ENCODE results near the gene TNRC6C. TPM values are rescaled to one million over a fixed set of nuclear protein-coding genes. Genes with fewer than 3 reads are reported as not detected.
"Not testable (repeated sequence)": the region's sequence is repeated elsewhere in the genome, so short reads cannot be mapped to it uniquely, and the experiment has no call there.

The TNRC6C gene
- total RNA-seq, 6 experiments from 2014 or later: 6.3 to 9.0 (median 7.5) TPM

- Mint-ChIP-seq H3K27ac (no peak overlapping the region), H3K36me3 (ENCODE audit: low read depth) (no peaks in the 10 kb centered on the region), H3K9me3 (no peaks in the 10 kb centered on the region), H3K4me1 (ENCODE audit: low read depth) (no peaks in the 10 kb centered on the region), H3K27me3 (ENCODE audit: insufficient read depth) (peaks cover 13% of the 10 kb centered on the region), H3K4me3 (no peak overlapping the region)
- no peak for DNase-seq
- no peak for TF ChIP-seq CTCF (IDR thresholded peaks at IDR 0.05)
Measured at GRCh38 chr17:78138204-78139060, 179.9 kb downstream of the TNRC6C start.

- H3K4me3 Mint-ChIP-seq; H3K36me3 Mint-ChIP-seq (ENCODE audit: low read depth); H3K9me3 Mint-ChIP-seq: not testable (repeated sequence)
Measured at GRCh38 chr17:78139861-78140168, 181.3 kb downstream of the TNRC6C start.

DNA sequence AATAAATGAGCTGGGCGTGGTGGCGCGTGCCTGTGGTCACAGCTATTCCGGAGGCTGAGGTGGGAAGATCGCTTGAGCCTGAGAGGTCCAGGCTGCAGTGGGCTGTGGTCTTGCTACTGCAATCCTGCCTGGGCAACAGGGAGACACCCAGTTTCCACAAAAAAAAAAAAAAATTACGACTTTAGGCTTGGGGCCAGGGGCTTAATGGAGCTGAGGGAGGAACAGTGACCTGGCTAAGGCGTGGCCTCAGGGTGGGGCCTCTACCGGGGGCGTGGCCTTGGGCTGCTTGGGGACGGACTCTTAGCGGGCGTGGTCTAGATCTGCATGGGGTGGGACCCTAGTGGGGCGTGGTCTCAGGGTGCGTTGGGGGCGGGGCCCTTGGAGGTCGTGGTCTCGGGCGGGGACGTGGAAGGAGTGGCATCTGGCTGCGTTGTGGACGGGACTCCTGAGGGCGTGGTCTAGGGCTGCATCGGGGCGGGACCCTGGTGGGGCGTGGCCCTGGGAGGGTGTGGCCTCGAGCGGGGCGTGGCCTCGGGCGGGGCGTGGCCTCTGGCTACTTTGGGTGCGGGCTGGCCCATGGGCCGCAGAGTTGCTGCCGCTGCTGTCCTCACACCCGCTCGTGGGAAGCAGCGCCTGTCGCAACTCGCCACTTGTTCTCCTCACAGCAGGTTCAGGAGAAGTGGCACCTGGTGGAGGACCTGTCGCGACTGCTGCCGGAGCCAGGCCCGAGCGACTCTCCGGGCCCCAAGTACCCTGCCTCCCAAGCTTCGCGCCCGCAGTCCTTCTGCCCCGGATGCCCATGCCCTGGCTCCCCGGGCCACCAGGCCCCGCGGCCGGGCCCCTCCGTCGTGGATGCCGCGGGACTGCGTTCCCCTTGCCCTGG is 181.9 kb downstream of the TNRC6C start:
- no peak overlapping the region for H3K4me3 Mint-ChIP-seq
- TF ChIP-seq CTCF (IDR thresholded peaks at IDR 0.05): no peak
- H3K4me1 Mint-ChIP-seq (ENCODE audit: low read depth): peaks cover 9% of the 10 kb centered on the region
- H3K27me3 Mint-ChIP-seq (ENCODE audit: insufficient read depth): peaks cover 5% of the 10 kb centered on the region
- H3K36me3 Mint-ChIP-seq (ENCODE audit: low read depth): no peaks in the 10 kb centered on the region
- H3K9me3 Mint-ChIP-seq: no peaks in the 10 kb centered on the region
- H3K27ac Mint-ChIP-seq: no peak overlapping the region
- peak; percentile 10 for DNase-seq

More at GRCh38 chr17:78139861-78140168, 181.3 kb downstream of the TNRC6C start:
- H3K27ac Mint-ChIP-seq; H3K4me1 Mint-ChIP-seq (ENCODE audit: low read depth); DNase-seq; H3K27me3 Mint-ChIP-seq (ENCODE audit: insufficient read depth): not testable (repeated sequence)

- no peaks in the 10 kb centered on the region for H3K36me3 Mint-ChIP-seq (ENCODE audit: low read depth)
- no peak for TF ChIP-seq CTCF (IDR thresholded peaks at IDR 0.05)
- H3K9me3 Mint-ChIP-seq: no peaks in the 10 kb centered on the region
- peaks cover 9% of the 10 kb centered on the region for H3K4me1 Mint-ChIP-seq (ENCODE audit: low read depth)
- no peak overlapping the region for H3K27ac Mint-ChIP-seq
- H3K4me3 Mint-ChIP-seq: no peak overlapping the region
- DNase-seq: no peak
- peaks cover 5% of the 10 kb centered on the region; the same call in 1 of the 2 replicates for H3K27me3 Mint-ChIP-seq (ENCODE audit: insufficient read depth)
Measured at GRCh38 chr17:78141437-78142118, 183.1 kb downstream of the TNRC6C start.

GRCh38 chr17:78142119-78142861 is 183.8 kb downstream of the TNRC6C start:
- H3K36me3 Mint-ChIP-seq (ENCODE audit: low read depth): no peaks in the 10 kb centered on the region
- H3K4me3 Mint-ChIP-seq: no peak overlapping the region
- H3K27me3 Mint-ChIP-seq (ENCODE audit: insufficient read depth): peaks cover 5% of the 10 kb centered on the region
- no peak overlapping the region for H3K27ac Mint-ChIP-seq
- TF ChIP-seq CTCF (IDR thresholded peaks at IDR 0.05): no peak
- DNase-seq: peak; percentile 34
- no peaks in the 10 kb centered on the region for H3K9me3 Mint-ChIP-seq
- H3K4me1 Mint-ChIP-seq (ENCODE audit: low read depth): peaks cover 9% of the 10 kb centered on the region
